Hepatocyte (in vitro differentiated cells): ENCODE data around the gene UBE2N. TPM values are rescaled to one million over a fixed set of nuclear protein-coding genes. Genes with fewer than 3 reads are reported as not detected.

Experiments used
- DNase-seq: peaks from one replicate; pipeline ENCODE4 v3.0.0-alpha.2; 2016; ENCODE audit warnings: low spot score
- H2AFZ ChIP-seq: fragments of 200-600 bp; sonication (generic); 2 replicates; pipeline ENCODE4 v1.6.0; 2016; ENCODE audit warnings: antibody characterized with exemption, mild to moderate bottlenecking
- H3K27ac ChIP-seq: fragments of 200-600 bp; sonication (generic); 2 replicates; pipeline ENCODE4 v1.5.1; 2016; ENCODE audit warnings: mild to moderate bottlenecking
- H3K27me3 ChIP-seq: fragments of 200-600 bp; sonication (generic); 2 replicates; pipeline ENCODE4 v1.6.1; 2016
- H3K36me3 ChIP-seq: fragments of 200-600 bp; sonication (generic); replicated peaks from 2 replicates; pipeline ENCODE4 v1.5.1; 2016; ENCODE audit warnings: low read depth; ENCODE audit not compliant: insufficient read depth
- H3K4me1 ChIP-seq: fragments of 200-600 bp; sonication (generic); 2 replicates; pipeline ENCODE4 v1.5.1; 2016; ENCODE audit warnings: mild to moderate bottlenecking, moderate library complexity; ENCODE audit not compliant: insufficient read depth
- H3K4me2 ChIP-seq: fragments of 200-600 bp; sonication (generic); 2 replicates; pipeline ENCODE4 v1.6.0; 2016
- H3K4me3 ChIP-seq: fragments of 200-600 bp; sonication (generic); 2 replicates; pipeline ENCODE4 v1.5.1; 2016; ENCODE audit warnings: mild to moderate bottlenecking
- H3K79me2 ChIP-seq: fragments of 200-600 bp; sonication (generic); 2 replicates; pipeline ENCODE4 v1.6.0; 2017; ENCODE audit warnings: mild to moderate bottlenecking
- H3K9me2 ChIP-seq: fragments of 200-600 bp; sonication (generic); replicated peaks from 2 replicates; pipeline ENCODE4 v1.6.0; 2017; ENCODE audit warnings: mild to moderate bottlenecking; ENCODE audit not compliant: insufficient read depth
- H3K9me3 ChIP-seq: fragments of 200-600 bp; sonication (generic); 2 replicates; pipeline ENCODE4 v1.5.1; 2016; ENCODE audit warnings: low read depth, mild to moderate bottlenecking
- H4K20me1 ChIP-seq: fragments of 200-600 bp; sonication (generic); 2 replicates; pipeline ENCODE4 v1.6.0; 2016; ENCODE audit warnings: mild to moderate bottlenecking; ENCODE audit not compliant: insufficient read depth, poor library complexity, severe bottlenecking
- CTCF ChIP-seq: fragments of 200-600 bp; sonication (generic); IDR thresholded peaks from 2 replicates; pipeline ENCODE4 v1.5.1; 2016; ENCODE audit warnings: antibody characterized with exemption, mild to moderate bottlenecking; ENCODE audit not compliant: poor library complexity
- EZH2 ChIP-seq: fragments of 200-600 bp; sonication (generic); IDR thresholded peaks from 2 replicates; pipeline ENCODE4 v1.6.1; 2016; ENCODE audit warnings: antibody characterized with exemption, mild to moderate bottlenecking, borderline replicate concordance
- EZH2phosphoT487 ChIP-seq: fragments of 200-600 bp; sonication (generic); IDR thresholded peaks from one replicate; pipeline ENCODE4 v1.6.1; 2018; ENCODE audit warnings: antibody characterized with exemption, mild to moderate bottlenecking, low read depth, moderate library complexity; ENCODE audit not compliant: unreplicated experiment, severe bottlenecking
- WGBS: methylation state at CpG from one replicate; pipeline ENCODE4 v1.1.6; 2016; ENCODE audit warnings: low lambda C conversion rate; ENCODE audit errors: missing lambda C conversion rate; 5-methylcytosine and 5-hydroxymethylcytosine counted together
- polyA plus RNA-seq: library from polyadenylated mRNA; unstranded; fragments of >200 nt; fragmentation: Nextera tagmentation; extraction: Ambion mirVana; gene quantifications from 2 replicates; pipeline ENCODE4 v1.2.1, GENCODE V29; 2016
- total RNA-seq: library from RNA; depleted of rRNA; stranded (reverse); fragments of >200 nt; gene quantifications from 2 replicates; pipeline ENCODE4 v1.2.3, GENCODE V29; 2014

The UBE2N gene
- total and polyA plus RNA-seq, 2 experiments from 2014 or later: 59.1 to 121 TPM

DNA sequence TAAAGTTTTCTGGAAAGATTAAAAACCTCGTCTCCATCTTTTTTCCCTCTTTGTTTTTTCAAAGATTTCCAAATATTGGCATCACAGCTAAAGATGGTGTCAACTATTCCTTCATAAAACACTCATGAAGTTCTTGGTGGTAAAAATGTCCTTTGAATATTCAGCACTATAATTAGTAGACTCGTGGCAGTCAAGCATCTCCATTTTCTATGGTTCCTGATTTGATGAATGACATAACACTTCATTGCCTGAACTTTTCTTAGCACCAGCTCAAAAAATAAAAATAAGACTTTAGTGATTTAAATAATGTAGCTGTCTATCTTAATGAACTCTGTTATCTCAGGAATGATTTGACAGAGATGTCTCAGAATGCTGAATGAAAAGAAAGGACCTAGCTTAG, 19.7 kb downstream of the UBE2N start:
- Histone ChIP-seq H3K36me3 (no peaks in the 10 kb centered on the region), H3K9me2 (no peaks in the 10 kb centered on the region), H3K4me1 (peaks cover 5% of the 10 kb centered on the region), H3K79me2 (peaks cover 97% of the 10 kb centered on the region), H4K20me1 (peaks cover 57% of the 10 kb centered on the region), H3K27ac (no peak overlapping the region), H2AFZ (no peak overlapping the region), H3K4me2 (no peak overlapping the region), H3K9me3 (no peaks in the 10 kb centered on the region), H3K27me3 (no peaks in the 10 kb centered on the region), H3K4me3 (no peak overlapping the region)
- DNase-seq: no peak
- TF ChIP-seq EZH2: no peak
- no peak for TF ChIP-seq CTCF
- TF ChIP-seq EZH2phosphoT487: no peak
- WGBS: 82% methylated on average over 2 of the region's 2 CpGs

- Histone ChIP-seq H2AFZ (no peak overlapping the region), H3K4me1 (no peaks in the 10 kb centered on the region), H3K4me2 (no peak overlapping the region), H3K79me2 (peaks cover 97% of the 10 kb centered on the region), H3K36me3 (no peaks in the 10 kb centered on the region), H3K9me2 (no peaks in the 10 kb centered on the region), H3K27me3 (no peaks in the 10 kb centered on the region), H3K4me3 (no peak overlapping the region), H3K27ac (no peak overlapping the region), H3K9me3 (no peaks in the 10 kb centered on the region), H4K20me1 (peaks cover 45% of the 10 kb centered on the region)
- no peak for TF ChIP-seq EZH2
- TF ChIP-seq CTCF: peak; percentile 71
- peak; percentile 54 for DNase-seq
- WGBS: 14% methylated on average over 1 of the region's 1 CpG
These were observed 22.2 kb downstream of the UBE2N start for GRCh38 chr12:93419388-93420034.

DNA sequence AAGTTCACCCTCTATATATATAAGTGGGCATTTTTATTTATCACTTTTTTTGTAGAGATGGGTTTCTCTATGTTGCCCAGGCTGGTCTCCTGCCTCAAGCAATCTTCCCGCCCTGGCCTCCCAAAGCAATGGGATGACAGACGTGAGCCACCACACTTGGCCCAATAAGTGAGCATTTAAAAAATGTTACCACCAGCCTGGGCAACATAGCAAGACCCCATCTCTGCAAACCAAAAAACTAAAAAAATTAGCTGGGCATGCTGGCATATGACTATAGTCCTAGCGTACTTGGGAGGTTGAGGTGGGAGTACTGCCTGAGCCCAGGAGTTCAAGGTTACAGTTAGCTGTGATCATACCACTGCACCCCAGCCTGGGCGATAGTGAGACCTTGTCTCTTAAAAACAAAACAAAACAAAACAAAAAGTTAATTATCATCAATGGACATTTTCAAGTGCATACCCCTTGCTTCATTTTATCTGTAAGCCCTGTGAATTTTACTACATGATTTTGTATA, 23.7 kb downstream of the UBE2N start:
- WGBS: 98% methylated on average over 4 of the region's 4 CpGs
- DNase-seq: no peak
- Histone ChIP-seq H3K9me3 (no peaks in the 10 kb centered on the region), H4K20me1 (peaks cover 41% of the 10 kb centered on the region), H3K79me2 (peaks cover 97% of the 10 kb centered on the region), H3K4me2 (no peak overlapping the region), H3K36me3 (no peaks in the 10 kb centered on the region), H3K27ac (no peak overlapping the region), H3K9me2 (no peaks in the 10 kb centered on the region), H2AFZ (no peak overlapping the region), H3K27me3 (no peaks in the 10 kb centered on the region), H3K4me1 (no peaks in the 10 kb centered on the region), H3K4me3 (no peak overlapping the region)
- no peak for TF ChIP-seq EZH2
- no peak for TF ChIP-seq CTCF
- no peak for TF ChIP-seq EZH2phosphoT487
